GM23338 (cell line): ENCODE measurements around the gene CHD8. TPM values are rescaled to one million over a fixed set of nuclear protein-coding genes. Genes with fewer than 3 reads are reported as not detected.

Source experiments
- ATAC-seq: fragments of 200-7000 bp; cut with Tn5 transposase; 3 replicates; pipeline ENCODE4 v1.9.1; 2020
- DNase-seq: peaks from one replicate; pipeline ENCODE4 v3.0.0-alpha.2; 2015; ENCODE audit warnings: low spot score
- H2AFZ ChIP-seq: fragments of 200-600 bp; sonication (generic); 2 replicates; pipeline ENCODE4 v1.8.0; 2016; ENCODE audit warnings: antibody characterized with exemption, mild to moderate bottlenecking, moderate library complexity
- H3F3A ChIP-seq: fragments of 200-600 bp; sonication (generic); replicated peaks from 2 replicates; pipeline ENCODE4 v1.8.0; 2017; ENCODE audit warnings: antibody characterized with exemption, mixed run types, low read depth
- H3K27ac ChIP-seq: fragments of 200-600 bp; sonication (generic); 2 replicates; pipeline ENCODE4 v1.6.1; 2016; ENCODE audit warnings: low read depth
- H3K27me3 ChIP-seq: fragments of 200-600 bp; sonication (generic); 2 replicates; pipeline ENCODE4 v1.8.0; 2016; ENCODE audit warnings: mild to moderate bottlenecking, mixed run types, moderate library complexity; ENCODE audit not compliant: insufficient read depth
- H3K36me3 ChIP-seq: fragments of 200-600 bp; sonication (generic); 2 replicates; pipeline ENCODE4 v1.8.0; 2016; ENCODE audit warnings: mild to moderate bottlenecking; ENCODE audit not compliant: insufficient read depth
- H3K4me1 ChIP-seq: fragments of 200-600 bp; sonication (generic); 2 replicates; pipeline ENCODE4 v1.8.0; 2016; ENCODE audit warnings: mild to moderate bottlenecking, moderate library complexity; ENCODE audit not compliant: insufficient read depth
- H3K4me2 ChIP-seq: fragments of 200-600 bp; sonication (generic); 2 replicates; pipeline ENCODE4 v1.7.1; 2017; ENCODE audit warnings: mixed run types
- H3K4me3 ChIP-seq: fragments of 200-600 bp; sonication (generic); 2 replicates; pipeline ENCODE4 v1.6.1; 2016; ENCODE audit warnings: mixed run types
- H3K79me2 ChIP-seq: fragments of 200-600 bp; sonication (generic); replicated peaks from 2 replicates; pipeline ENCODE4 v1.8.0; 2017; ENCODE audit warnings: mild to moderate bottlenecking; ENCODE audit not compliant: insufficient read depth
- H3K9me2 ChIP-seq: fragments of 200-600 bp; sonication (generic); 2 replicates; pipeline ENCODE4 v1.8.0; 2017; ENCODE audit not compliant: insufficient read depth
- H4K20me1 ChIP-seq: fragments of 200-600 bp; sonication (generic); replicated peaks from 2 replicates; pipeline ENCODE4 v1.8.0; 2017; ENCODE audit warnings: mild to moderate bottlenecking; ENCODE audit not compliant: insufficient read depth
- H3K27ac Mint-ChIP-seq: 2 replicates; pipeline ENCODE4 v1.8.0; 2020; ENCODE audit warnings: inconsistent platforms, mild to moderate bottlenecking, moderate library complexity, mixed read lengths
- H3K27me3 Mint-ChIP-seq: 3 replicates; pipeline ENCODE4 v1.8.0; 2022; ENCODE audit warnings: low read depth, mild to moderate bottlenecking, moderate library complexity, mixed read lengths, inconsistent platforms; ENCODE audit not compliant: insufficient read depth, poor library complexity
- H3K36me3 Mint-ChIP-seq: 3 replicates; pipeline ENCODE4 v1.8.0; 2021; ENCODE audit warnings: low read depth, mild to moderate bottlenecking, inconsistent platforms, moderate library complexity, mixed read lengths
- H3K4me1 Mint-ChIP-seq: 3 replicates; pipeline ENCODE4 v1.8.0; 2020; ENCODE audit warnings: mild to moderate bottlenecking, inconsistent platforms, mixed read lengths
- H3K4me3 Mint-ChIP-seq: 3 replicates; pipeline ENCODE4 v1.8.0; 2021; ENCODE audit warnings: moderate library complexity, mild to moderate bottlenecking, inconsistent platforms, mixed read lengths
- H3K9me3 Mint-ChIP-seq: 3 replicates; pipeline ENCODE4 v1.8.0; 2020; ENCODE audit warnings: moderate library complexity, mild to moderate bottlenecking, inconsistent platforms, mixed read lengths
- CREB1 ChIP-seq: fragments of 250-450 bp; sonication (Bioruptor Pico); IDR thresholded peaks from 2 replicates; pipeline ENCODE4 v1.5.0; 2020; ENCODE audit warnings: low read depth, mild to moderate bottlenecking, moderate library complexity
- EZH2 ChIP-seq: fragments of 200-600 bp; sonication (generic); IDR thresholded peaks from one replicate; pipeline ENCODE4 v1.8.0; 2017; ENCODE audit warnings: antibody characterized with exemption, mild to moderate bottlenecking, low read depth; ENCODE audit not compliant: unreplicated experiment
- EZH2phosphoT487 ChIP-seq: fragments of 200-600 bp; sonication (generic); IDR thresholded peaks from one replicate; pipeline ENCODE4 v1.8.1; 2018; ENCODE audit warnings: antibody characterized with exemption; ENCODE audit not compliant: unreplicated experiment
- JUNB ChIP-seq: IDR thresholded peaks from one replicate; pipeline ENCODE4 v1.6.1; 2016; ENCODE audit warnings: antibody characterized with exemption; ENCODE audit not compliant: unreplicated experiment
- NANOG ChIP-seq: IDR thresholded peaks from 2 replicates; pipeline ENCODE4 v1.6.1; 2016; ENCODE audit warnings: antibody characterized with exemption, borderline replicate concordance
- POLR2AphosphoS5 ChIP-seq: IDR thresholded peaks from 2 replicates; pipeline ENCODE4 v1.6.1; 2016; ENCODE audit warnings: antibody characterized with exemption, low read depth
- STAT1 ChIP-seq: IDR thresholded peaks from one replicate; pipeline ENCODE4 v1.6.1; 2016; ENCODE audit warnings: antibody characterized with exemption; ENCODE audit not compliant: unreplicated experiment
- ZNF114 ChIP-seq: fragments of 250-450 bp; sonication (Bioruptor Pico); IDR thresholded peaks from 2 replicates; pipeline ENCODE4 v1.5.0; 2020; ENCODE audit warnings: mild to moderate bottlenecking, moderate library complexity
- ZNF331 ChIP-seq: fragments of 250-450 bp; sonication (Bioruptor Pico); IDR thresholded peaks from 2 replicates; pipeline ENCODE4 v1.5.0; 2020; ENCODE audit warnings: low read depth, mild to moderate bottlenecking, moderate library complexity
- polyA plus RNA-seq: library from polyadenylated mRNA; unstranded; fragments of >200 nt; fragmentation: Nextera tagmentation; extraction: Ambion mirVana; gene quantifications from 2 replicates; pipeline ENCODE4 v1.2.1, GENCODE V29; 2016
- total RNA-seq: library from RNA; depleted of rRNA; stranded (reverse); fragments of >200 nt; shearing (Covaris generic); gene quantifications from 2 replicates; pipeline ENCODE4 v1.2.3, GENCODE V29; 2014
- TF ChIP-seq, protein P1 (sequence below), 2 experiments: fragments of 200-600 bp in 1 of 2; sonication (generic) in 1 of 2; conservative IDR thresholded peaks; 2 replicates each; pipeline versions ENCODE4 v1.5.1 to v1.6.1; 2016 to 2017; ENCODE audit warnings: antibody characterized with exemption in 2 of 2, low read depth in 2 of 2, mild to moderate bottlenecking in 2 of 2, moderate library complexity in 1 of 2
- TF ChIP-seq, protein P2 (sequence below): IDR thresholded peaks from one replicate; pipeline ENCODE4 v1.6.1; 2018; ENCODE audit warnings: antibody characterized with exemption; ENCODE audit not compliant: unreplicated experiment
- TF ChIP-seq, protein P3 (sequence below): IDR thresholded peaks from 2 replicates; pipeline ENCODE4 v1.6.1; 2016; ENCODE audit warnings: antibody characterized with exemption
- TF ChIP-seq, protein P4 (sequence below): fragments of 250-450 bp; sonication (Bioruptor Pico); IDR thresholded peaks from 2 replicates; pipeline ENCODE4 v1.5.0; 2020; ENCODE audit warnings: mild to moderate bottlenecking, moderate library complexity

The CHD8 gene
- total and polyA plus RNA-seq, 2 experiments from 2014 or later = 96.2 to 129 TPM

DNA sequence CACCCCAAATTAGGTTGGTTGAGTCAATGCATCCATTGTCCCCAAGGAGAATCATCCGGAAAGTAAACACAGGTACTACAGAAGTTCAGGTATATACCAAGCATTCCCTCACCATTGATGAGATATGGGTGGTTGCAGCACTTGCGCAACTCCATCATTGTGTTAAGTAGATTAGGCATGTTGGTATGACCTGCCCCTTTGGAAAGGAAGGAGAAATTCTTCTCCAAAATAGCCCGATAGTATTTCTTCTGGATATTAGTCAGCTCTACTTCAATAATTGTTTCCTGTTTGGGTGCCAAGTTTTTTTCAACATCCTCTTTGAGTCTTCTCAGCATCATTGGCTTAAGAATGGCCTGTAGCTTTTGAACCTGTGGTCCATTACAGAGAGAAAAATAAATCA, 50.8 kb downstream of the CHD8 start:
- Mint-ChIP-seq H3K27me3 (no peaks in the 10 kb centered on the region), H3K9me3 (no peaks in the 10 kb centered on the region), H3K36me3 (peaks cover 97% of the 10 kb centered on the region), H3K4me1 (no peaks in the 10 kb centered on the region), H3K27ac (no peak overlapping the region), H3K4me3 (no peak overlapping the region)
- Histone ChIP-seq H2AFZ (no peak overlapping the region), H3K9me2 (no peaks in the 10 kb centered on the region), H3K79me2 (no peaks in the 10 kb centered on the region), H3K4me2 (no peak overlapping the region), H3K27me3 (no peaks in the 10 kb centered on the region), H3K4me1 (no peaks in the 10 kb centered on the region), H3K36me3 (peaks cover 99% of the 10 kb centered on the region), H3K27ac (no peak overlapping the region), H3F3A (peaks cover 16% of the 10 kb centered on the region; the same call in 1 of the 2 replicates), H3K4me3 (no peak overlapping the region), H4K20me1 (peaks cover 16% of the 10 kb centered on the region)
- DNase-seq (no peak), ATAC-seq (no peak)
- TF ChIP-seq CREB1 (CRISPR knock-in tag) = no peak
- TF ChIP-seq, protein P1, sequence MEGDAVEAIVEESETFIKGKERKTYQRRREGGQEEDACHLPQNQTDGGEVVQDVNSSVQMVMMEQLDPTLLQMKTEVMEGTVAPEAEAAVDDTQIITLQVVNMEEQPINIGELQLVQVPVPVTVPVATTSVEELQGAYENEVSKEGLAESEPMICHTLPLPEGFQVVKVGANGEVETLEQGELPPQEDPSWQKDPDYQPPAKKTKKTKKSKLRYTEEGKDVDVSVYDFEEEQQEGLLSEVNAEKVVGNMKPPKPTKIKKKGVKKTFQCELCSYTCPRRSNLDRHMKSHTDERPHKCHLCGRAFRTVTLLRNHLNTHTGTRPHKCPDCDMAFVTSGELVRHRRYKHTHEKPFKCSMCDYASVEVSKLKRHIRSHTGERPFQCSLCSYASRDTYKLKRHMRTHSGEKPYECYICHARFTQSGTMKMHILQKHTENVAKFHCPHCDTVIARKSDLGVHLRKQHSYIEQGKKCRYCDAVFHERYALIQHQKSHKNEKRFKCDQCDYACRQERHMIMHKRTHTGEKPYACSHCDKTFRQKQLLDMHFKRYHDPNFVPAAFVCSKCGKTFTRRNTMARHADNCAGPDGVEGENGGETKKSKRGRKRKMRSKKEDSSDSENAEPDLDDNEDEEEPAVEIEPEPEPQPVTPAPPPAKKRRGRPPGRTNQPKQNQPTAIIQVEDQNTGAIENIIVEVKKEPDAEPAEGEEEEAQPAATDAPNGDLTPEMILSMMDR (conservative IDR thresholded peaks at IDR 0.05; ENCODE audit: low read depth in 2 of 2) = no peak
- TF ChIP-seq JUNB = no peak
- no peak for TF ChIP-seq POLR2AphosphoS5
- no peak for TF ChIP-seq ZNF114 (CRISPR knock-in tag)
- no peak for TF ChIP-seq ZNF331 (CRISPR knock-in tag)
- TF ChIP-seq, protein P2, sequence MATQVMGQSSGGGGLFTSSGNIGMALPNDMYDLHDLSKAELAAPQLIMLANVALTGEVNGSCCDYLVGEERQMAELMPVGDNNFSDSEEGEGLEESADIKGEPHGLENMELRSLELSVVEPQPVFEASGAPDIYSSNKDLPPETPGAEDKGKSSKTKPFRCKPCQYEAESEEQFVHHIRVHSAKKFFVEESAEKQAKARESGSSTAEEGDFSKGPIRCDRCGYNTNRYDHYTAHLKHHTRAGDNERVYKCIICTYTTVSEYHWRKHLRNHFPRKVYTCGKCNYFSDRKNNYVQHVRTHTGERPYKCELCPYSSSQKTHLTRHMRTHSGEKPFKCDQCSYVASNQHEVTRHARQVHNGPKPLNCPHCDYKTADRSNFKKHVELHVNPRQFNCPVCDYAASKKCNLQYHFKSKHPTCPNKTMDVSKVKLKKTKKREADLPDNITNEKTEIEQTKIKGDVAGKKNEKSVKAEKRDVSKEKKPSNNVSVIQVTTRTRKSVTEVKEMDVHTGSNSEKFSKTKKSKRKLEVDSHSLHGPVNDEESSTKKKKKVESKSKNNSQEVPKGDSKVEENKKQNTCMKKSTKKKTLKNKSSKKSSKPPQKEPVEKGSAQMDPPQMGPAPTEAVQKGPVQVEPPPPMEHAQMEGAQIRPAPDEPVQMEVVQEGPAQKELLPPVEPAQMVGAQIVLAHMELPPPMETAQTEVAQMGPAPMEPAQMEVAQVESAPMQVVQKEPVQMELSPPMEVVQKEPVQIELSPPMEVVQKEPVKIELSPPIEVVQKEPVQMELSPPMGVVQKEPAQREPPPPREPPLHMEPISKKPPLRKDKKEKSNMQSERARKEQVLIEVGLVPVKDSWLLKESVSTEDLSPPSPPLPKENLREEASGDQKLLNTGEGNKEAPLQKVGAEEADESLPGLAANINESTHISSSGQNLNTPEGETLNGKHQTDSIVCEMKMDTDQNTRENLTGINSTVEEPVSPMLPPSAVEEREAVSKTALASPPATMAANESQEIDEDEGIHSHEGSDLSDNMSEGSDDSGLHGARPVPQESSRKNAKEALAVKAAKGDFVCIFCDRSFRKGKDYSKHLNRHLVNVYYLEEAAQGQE = no peak
- TF ChIP-seq STAT1 = no peak
- TF ChIP-seq, protein P3, sequence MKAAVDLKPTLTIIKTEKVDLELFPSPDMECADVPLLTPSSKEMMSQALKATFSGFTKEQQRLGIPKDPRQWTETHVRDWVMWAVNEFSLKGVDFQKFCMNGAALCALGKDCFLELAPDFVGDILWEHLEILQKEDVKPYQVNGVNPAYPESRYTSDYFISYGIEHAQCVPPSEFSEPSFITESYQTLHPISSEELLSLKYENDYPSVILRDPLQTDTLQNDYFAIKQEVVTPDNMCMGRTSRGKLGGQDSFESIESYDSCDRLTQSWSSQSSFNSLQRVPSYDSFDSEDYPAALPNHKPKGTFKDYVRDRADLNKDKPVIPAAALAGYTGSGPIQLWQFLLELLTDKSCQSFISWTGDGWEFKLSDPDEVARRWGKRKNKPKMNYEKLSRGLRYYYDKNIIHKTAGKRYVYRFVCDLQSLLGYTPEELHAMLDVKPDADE = no peak
- no peak for TF ChIP-seq NANOG
- TF ChIP-seq, protein P4, sequence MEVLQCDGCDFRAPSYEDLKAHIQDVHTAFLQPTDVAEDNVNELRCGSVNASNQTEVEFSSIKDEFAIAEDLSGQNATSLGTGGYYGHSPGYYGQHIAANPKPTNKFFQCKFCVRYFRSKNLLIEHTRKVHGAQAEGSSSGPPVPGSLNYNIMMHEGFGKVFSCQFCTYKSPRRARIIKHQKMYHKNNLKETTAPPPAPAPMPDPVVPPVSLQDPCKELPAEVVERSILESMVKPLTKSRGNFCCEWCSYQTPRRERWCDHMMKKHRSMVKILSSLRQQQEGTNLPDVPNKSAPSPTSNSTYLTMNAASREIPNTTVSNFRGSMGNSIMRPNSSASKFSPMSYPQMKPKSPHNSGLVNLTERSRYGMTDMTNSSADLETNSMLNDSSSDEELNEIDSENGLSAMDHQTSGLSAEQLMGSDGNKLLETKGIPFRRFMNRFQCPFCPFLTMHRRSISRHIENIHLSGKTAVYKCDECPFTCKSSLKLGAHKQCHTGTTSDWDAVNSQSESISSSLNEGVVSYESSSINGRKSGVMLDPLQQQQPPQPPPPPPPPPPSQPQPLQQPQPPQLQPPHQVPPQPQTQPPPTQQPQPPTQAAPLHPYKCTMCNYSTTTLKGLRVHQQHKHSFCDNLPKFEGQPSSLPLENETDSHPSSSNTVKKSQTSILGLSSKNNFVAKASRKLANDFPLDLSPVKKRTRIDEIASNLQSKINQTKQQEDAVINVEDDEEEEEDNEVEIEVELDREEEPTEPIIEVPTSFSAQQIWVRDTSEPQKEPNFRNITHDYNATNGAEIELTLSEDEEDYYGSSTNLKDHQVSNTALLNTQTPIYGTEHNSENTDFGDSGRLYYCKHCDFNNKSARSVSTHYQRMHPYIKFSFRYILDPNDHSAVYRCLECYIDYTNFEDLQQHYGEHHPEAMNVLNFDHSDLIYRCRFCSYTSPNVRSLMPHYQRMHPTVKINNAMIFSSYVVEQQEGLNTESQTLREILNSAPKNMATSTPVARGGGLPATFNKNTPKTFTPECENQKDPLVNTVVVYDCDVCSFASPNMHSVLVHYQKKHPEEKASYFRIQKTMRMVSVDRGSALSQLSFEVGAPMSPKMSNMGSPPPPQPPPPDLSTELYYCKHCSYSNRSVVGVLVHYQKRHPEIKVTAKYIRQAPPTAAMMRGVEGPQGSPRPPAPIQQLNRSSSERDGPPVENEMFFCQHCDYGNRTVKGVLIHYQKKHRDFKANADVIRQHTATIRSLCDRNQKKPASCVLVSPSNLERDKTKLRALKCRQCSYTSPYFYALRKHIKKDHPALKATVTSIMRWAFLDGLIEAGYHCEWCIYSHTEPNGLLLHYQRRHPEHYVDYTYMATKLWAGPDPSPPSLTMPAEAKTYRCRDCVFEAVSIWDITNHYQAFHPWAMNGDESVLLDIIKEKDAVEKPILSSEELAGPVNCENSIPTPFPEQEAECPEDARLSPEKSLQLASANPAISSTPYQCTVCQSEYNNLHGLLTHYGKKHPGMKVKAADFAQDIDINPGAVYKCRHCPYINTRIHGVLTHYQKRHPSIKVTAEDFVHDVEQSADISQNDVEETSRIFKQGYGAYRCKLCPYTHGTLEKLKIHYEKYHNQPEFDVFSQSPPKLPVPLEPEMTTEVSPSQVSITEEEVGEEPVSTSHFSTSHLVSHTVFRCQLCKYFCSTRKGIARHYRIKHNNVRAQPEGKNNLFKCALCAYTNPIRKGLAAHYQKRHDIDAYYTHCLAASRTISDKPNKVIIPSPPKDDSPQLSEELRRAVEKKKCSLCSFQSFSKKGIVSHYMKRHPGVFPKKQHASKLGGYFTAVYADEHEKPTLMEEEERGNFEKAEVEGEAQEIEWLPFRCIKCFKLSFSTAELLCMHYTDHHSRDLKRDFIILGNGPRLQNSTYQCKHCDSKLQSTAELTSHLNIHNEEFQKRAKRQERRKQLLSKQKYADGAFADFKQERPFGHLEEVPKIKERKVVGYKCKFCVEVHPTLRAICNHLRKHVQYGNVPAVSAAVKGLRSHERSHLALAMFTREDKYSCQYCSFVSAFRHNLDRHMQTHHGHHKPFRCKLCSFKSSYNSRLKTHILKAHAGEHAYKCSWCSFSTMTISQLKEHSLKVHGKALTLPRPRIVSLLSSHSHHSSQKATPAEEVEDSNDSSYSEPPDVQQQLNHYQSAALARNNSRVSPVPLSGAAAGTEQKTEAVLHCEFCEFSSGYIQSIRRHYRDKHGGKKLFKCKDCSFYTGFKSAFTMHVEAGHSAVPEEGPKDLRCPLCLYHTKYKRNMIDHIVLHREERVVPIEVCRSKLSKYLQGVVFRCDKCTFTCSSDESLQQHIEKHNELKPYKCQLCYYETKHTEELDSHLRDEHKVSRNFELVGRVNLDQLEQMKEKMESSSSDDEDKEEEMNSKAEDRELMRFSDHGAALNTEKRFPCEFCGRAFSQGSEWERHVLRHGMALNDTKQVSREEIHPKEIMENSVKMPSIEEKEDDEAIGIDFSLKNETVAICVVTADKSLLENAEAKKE (CRISPR knock-in tag) = no peak
- no peak for TF ChIP-seq EZH2
- no peak for TF ChIP-seq EZH2phosphoT487
